Heart left ventricle (tissue), 16 donors: Measurements from ENCODE around the gene SOX3. TPM values are rescaled to one million over a fixed set of nuclear protein-coding genes. Genes with fewer than 3 reads are reported as not detected.

Experiments
- ATAC-seq, 4 donors: fragments of 200-7000 bp; cut with Tn5 transposase; one replicate each; pipeline ENCODE4 v1.9.1; 2020 to 2022; ENCODE audit warnings: moderate library complexity in 4 of 4, mild to moderate bottlenecking in 3 of 4, moderate number of reproducible peaks in 1 of 4
- DNase-seq, 5 donors: peaks; one replicate each; pipeline ENCODE4 v3.0.0-alpha.2; 2020
- H3K27ac ChIP-seq, 12 donors: fragments of 200-600 bp; sonication (generic) in 4 of 12; one replicate each; pipeline versions ENCODE4 v1.5.0 to v1.8.0; 2016 to 2022; ENCODE audit warnings: mild to moderate bottlenecking in 2 of 12
- H3K27me3 ChIP-seq, 9 donors: fragments of 200-600 bp; sonication (generic) in 2 of 9; one replicate each; pipeline versions ENCODE4 v1.5.1 to v1.8.0; 2016 to 2022; ENCODE audit warnings: mild to moderate bottlenecking in 3 of 9
- H3K36me3 ChIP-seq, 9 donors: fragments of 200-600 bp; sonication (generic) in 2 of 9; one replicate each; pipeline versions ENCODE4 v1.5.0 to v1.8.0; 2018 to 2022; ENCODE audit warnings: mild to moderate bottlenecking in 2 of 9
- H3K4me1 ChIP-seq, 12 donors: fragments of 200-600 bp; sonication (generic) in 4 of 12; one replicate each; pipeline versions ENCODE4 v1.5.0 to v1.8.0; 2016 to 2022; ENCODE audit warnings: mild to moderate bottlenecking in 3 of 12
- H3K4me3 ChIP-seq, 12 donors: fragments of 200-600 bp; sonication (generic) in 4 of 12; one replicate each; pipeline versions ENCODE4 v1.5.0 to v1.8.0; 2017 to 2022; ENCODE audit warnings: mild to moderate bottlenecking in 9 of 12, moderate library complexity in 4 of 12
- H3K9me3 ChIP-seq, 12 donors: fragments of 200-600 bp; sonication (generic) in 4 of 12; one replicate each; pipeline versions ENCODE4 v1.5.0 to v1.8.0; 2016 to 2022; ENCODE audit warnings: mild to moderate bottlenecking in 1 of 12
- CTCF ChIP-seq, 12 donors: fragments of 200-600 bp; sonication (generic) in 4 of 12; IDR thresholded peaks; one replicate each; pipeline versions ENCODE4 v1.5.0 to v1.8.0; 2018 to 2022; ENCODE audit warnings: antibody characterized with exemption in 12 of 12, mild to moderate bottlenecking in 5 of 12
- POLR2A ChIP-seq, 2 donors: fragments of 450-650 bp; IDR thresholded peaks; one replicate each; pipeline ENCODE4 v1.6.1; 2017; ENCODE audit warnings: antibody characterized with exemption in 2 of 2, mild to moderate bottlenecking in 2 of 2, moderate library complexity in 2 of 2
- WGBS, 4 donors: extraction: QIAGEN DNeasy Blood & Tissue Kit in 2 of 4; methylation state at CpG; one replicate each; pipeline versions ENCODE4 v1.1.5 to v1.1.7; 2013 to 2018; 5-methylcytosine and 5-hydroxymethylcytosine counted together
- intact Hi-C, 10 donors: fragments of 100-400 bp; cut with DNase I; formaldehyde crosslinking; loops; one replicate each; pipeline versions ENCODE4 v1.11.1 to v1.14.2; 2022
- polyA plus RNA-seq, 2 donors: library from polyadenylated mRNA; stranded (reverse); fragments of 200-250 nt; gene quantifications; one replicate each; pipeline ENCODE4 v1.2.3, GENCODE V29; 2013
- total RNA-seq, 9 donors: library from RNA; depleted of rRNA in 2 of 9; stranded (reverse); fragments of >200 nt in 2 of 9; fragmentation: NEBNext Ultra II Directional in 3 of 9; extraction: Animal tissue kit (Norgen Biotek cat#: 25700) in 3 of 9; gene quantifications; one replicate each; pipeline versions ENCODE4 v1.1.0 to v1.2.4, GENCODE V29; 2016 to 2023
- donor health status: ischemic (EF 13 %, LVEDD 7.1; RV severe dilation, severe dysfunction).
- donor health status: healthy with polysubstance abuse.
- donor health status: DM: no; HTN: yes; CAD: no.
- donor health status: DM: no; HTN: no; CAD: no.
- donor health status: ischemic (EF 25% LVEDD 6.9; RV normal size, moderate dysfunction).
- donor health status: ischemic (EF 25% LVEDD 5.7; RV mildly dilated, moderate dysfunction).
- donor health status: healthy.
- donor health status: DM: yes; HTN: yes; CAD: no.
- donor health status: ischemic (EF 35%, LVEDD 5.7; RV mildly dilated, moderate dysfunction).
- donor health status: nonischemic (EF 11% LVEDD 7.7; RV severe dilation, severe dysfunction).
- donor health status: DM: yes; HTN: yes; CAD: no.
- donor health status: PGD.
- donor health status: ischemic (EF 29% LVEDD 5.4; RV normal size, mild dysfunction).
- donor health status: nonischemic (EF 23%, LVEDD 6.1; RV moderate dilation, normal function).

The SOX3 gene
- total and polyA plus RNA-seq, 11 donors, result 0.19 TPM; not detected in 10

- no peak for DNase-seq
- Histone ChIP-seq H3K36me3 (no peaks in the 10 kb centered on the region), H3K27ac (no peak overlapping the region), H3K4me3 (no peak overlapping the region), H3K9me3 (no peaks in the 10 kb centered on the region), H3K27me3 (peaks cover 10 to 97% (median 69%) of the 10 kb centered on the region in 9 donors), H3K4me1 (peaks cover 0 to 34% (median 0%) of the 10 kb centered on the region in 12 donors)
- 2 to 53% (median 11%) methylated on average over 10 to 23 of the region's 23 CpGs for WGBS, 4 donors
- peak in 1 of 4 donors; percentile 22 for ATAC-seq
- intact Hi-C loops, result loop anchor here in 3 of 10 donors (5.0 to 10.0 kb wide), 2 partner anchors 451 to 453 kb away; no protein-coding TSS in a partner anchor
- peak in 3 of 12 donors; percentile 10 to 13 (median 10) for TF ChIP-seq CTCF (IDR thresholded peaks at IDR 0.05)
- TF ChIP-seq POLR2A (IDR thresholded peaks at IDR 0.05), result no peak
These were observed 3.1 kb upstream of the SOX3 start for GRCh38 chrX:140507982-140508305.

- peaks cover 0 to 36% (median 0%) of the 10 kb centered on the region in 12 donors for H3K4me1 ChIP-seq
- DNase-seq (no peak), ATAC-seq (no peak)
- H3K4me3 ChIP-seq, result no peak overlapping the region
- no peak overlapping the region for H3K27ac ChIP-seq
- peaks cover 10 to 97% (median 70%) of the 10 kb centered on the region in 9 donors for H3K27me3 ChIP-seq
- no peak for TF ChIP-seq CTCF (IDR thresholded peaks at IDR 0.05)
- TF ChIP-seq POLR2A (IDR thresholded peaks at IDR 0.05), result no peak
- intact Hi-C loops, result loop anchor here in 3 of 10 donors (5.0 to 10.0 kb wide), 2 partner anchors 450 to 453 kb away; no protein-coding TSS in a partner anchor
- no peaks in the 10 kb centered on the region for H3K9me3 ChIP-seq
- H3K36me3 ChIP-seq, result no peaks in the 10 kb centered on the region
- WGBS, 4 donors, result 2 to 37% (median 15%) methylated on average over 26 to 36 of the region's 36 CpGs
These were observed 2.5 kb upstream of the SOX3 start for GRCh38 chrX:140507223-140507981.

- peaks cover 10 to 97% (median 66%) of the 10 kb centered on the region in 9 donors for H3K27me3 ChIP-seq
- no peaks in the 10 kb centered on the region for H3K9me3 ChIP-seq
- TF ChIP-seq POLR2A (IDR thresholded peaks at IDR 0.05), result no peak
- TF ChIP-seq CTCF (IDR thresholded peaks at IDR 0.05), result no peak
- no peak overlapping the region for H3K27ac ChIP-seq
- intact Hi-C loops, result loop anchor here in 3 of 10 donors (5.0 to 10.0 kb wide), 2 partner anchors 448 to 451 kb away; no protein-coding TSS in a partner anchor
- no peaks in the 10 kb centered on the region for H3K36me3 ChIP-seq
- ATAC-seq (no peak), DNase-seq (no peak)
- WGBS, 4 donors, result 2 to 35% (median 17%) methylated on average over 55 to 63 of the region's 63 CpGs
- H3K4me3 ChIP-seq, result no peak overlapping the region
- H3K4me1 ChIP-seq, result peaks cover 0 to 36% (median 0%) of the 10 kb centered on the region in 12 donors
These were observed 810 bp upstream of the SOX3 start for GRCh38 chrX:140505421-140506337.
